ENCODE results near the gene DSG1.

DSG1 gene

GRCh38 chr18:31376477-31376876, 58.5 kb downstream of the DSG1 start, which contains the start of gene DSG4:
Gene DSG4 (plus strand): TSS chr18:31376777. CDS start chr18:31376912, 135 bp downstream.
- TF ChIP-seq CTCF (IDR thresholded peaks at IDR 0.05; ENCODE audit: low read depth, low read length): no peak
- no peak for DNase-seq (ENCODE audit: extremely low read depth, low read depth)

- DNase-seq (ENCODE audit: extremely low read depth, low read depth): no peak
- TF ChIP-seq CTCF (IDR thresholded peaks at IDR 0.05; ENCODE audit: low read depth, low read length): no peak
Observed at GRCh38 chr18:31380912-31381311, 63.0 kb downstream of the DSG1 start.

- no peak for DNase-seq (ENCODE audit: extremely low read depth, low read depth)
- no peak for TF ChIP-seq CTCF (IDR thresholded peaks at IDR 0.05; ENCODE audit: low read depth, low read length)
Observed at GRCh38 chr18:31382107-31382506, 64.1 kb downstream of the DSG1 start.

GRCh38 chr18:31386741-31387140, 68.8 kb downstream of the DSG1 start:
- no peak for TF ChIP-seq CTCF (IDR thresholded peaks at IDR 0.05; ENCODE audit: low read depth, low read length)
- DNase-seq (ENCODE audit: extremely low read depth, low read depth): no peak

- no peak for DNase-seq (ENCODE audit: extremely low read depth, low read depth)
- TF ChIP-seq CTCF (IDR thresholded peaks at IDR 0.05; ENCODE audit: low read depth, low read length): no peak
Observed at GRCh38 chr18:31393286-31393685, 75.3 kb downstream of the DSG1 start.

- no peak for DNase-seq (ENCODE audit: extremely low read depth, low read depth)
- TF ChIP-seq CTCF (IDR thresholded peaks at IDR 0.05; ENCODE audit: low read depth, low read length): no peak
Observed at GRCh38 chr18:31396796-31397612, 79.0 kb downstream of the DSG1 start.

- TF ChIP-seq CTCF (IDR thresholded peaks at IDR 0.05; ENCODE audit: low read depth, low read length): no peak
- no peak for DNase-seq (ENCODE audit: extremely low read depth, low read depth)
Observed at GRCh38 chr18:31398191-31398590, 80.2 kb downstream of the DSG1 start.

Data from AG09319 (cell line).